ENCODE results near the gene NFE2L2.
"Not testable (repeated sequence)": the region's sequence is repeated elsewhere in the genome, so short reads cannot be mapped to it uniquely, and the experiment has no call there.

The NFE2L2 gene

GRCh38 chr2:177279847-177280246, 15.3 kb upstream of the NFE2L2 start:
- DNase-seq, result no peak

- DNase-seq, result no peak
Observed at GRCh38 chr2:177275743-177276055, 11.2 kb upstream of the NFE2L2 start.

GRCh38 chr2:177275040-177275742, 10.7 kb upstream of the NFE2L2 start:
- DNase-seq, result no peak

GRCh38 chr2:177273408-177273807, 8.9 kb upstream of the NFE2L2 start:
- DNase-seq, result no peak

- no peak for DNase-seq
Observed at GRCh38 chr2:177272765-177273164, 8.2 kb upstream of the NFE2L2 start.

GRCh38 chr2:177271981-177272666, 7.6 kb upstream of the NFE2L2 start:
- DNase-seq, result no peak

GRCh38 chr2:177270531-177270930, 6.0 kb upstream of the NFE2L2 start:
- no peak for DNase-seq

GRCh38 chr2:177268901-177269300, 4.4 kb upstream of the NFE2L2 start:
- DNase-seq, result no peak

GRCh38 chr2:177268187-177268871, 3.8 kb upstream of the NFE2L2 start:
- DNase-seq, result no peak

- not testable (repeated sequence) for DNase-seq
Observed at GRCh38 chr2:177266955-177267354, 2.4 kb upstream of the NFE2L2 start.

- DNase-seq, result no peak
Observed at GRCh38 chr2:177265824-177266817, 1.6 kb upstream of the NFE2L2 start.

GRCh38 chr2:177264209-177264692, 276 bp downstream of the NFE2L2 start:
- no peak for DNase-seq

- peak; percentile 90 for DNase-seq
Observed at GRCh38 chr2:177263451-177264208, 897 bp downstream of the NFE2L2 start.

GRCh38 chr2:177262958-177263450, 1.5 kb downstream of the NFE2L2 start:
- no peak for DNase-seq

GRCh38 chr2:177262092-177262491, 2.4 kb downstream of the NFE2L2 start:
- DNase-seq, result no peak

GRCh38 chr2:177261116-177262060, 3.1 kb downstream of the NFE2L2 start:
- no peak for DNase-seq

GRCh38 chr2:177260379-177260778, 4.1 kb downstream of the NFE2L2 start:
- DNase-seq, result no peak

- DNase-seq, result no peak
Observed at GRCh38 chr2:177258059-177258458, 6.5 kb downstream of the NFE2L2 start.

- no peak for DNase-seq
Observed at GRCh38 chr2:177257471-177257870, 7.1 kb downstream of the NFE2L2 start.

- DNase-seq, result no peak
Observed at GRCh38 chr2:177256695-177257094, 7.8 kb downstream of the NFE2L2 start.

GRCh38 chr2:177256026-177256425, 8.5 kb downstream of the NFE2L2 start:
- DNase-seq, result no peak

Data from NCI-H1694 (cell line).